Peyer's patch (tissue), 4 donors: ENCODE results near the gene FUT7.

ENCODE experiments used
- POLR2A ChIP-seq, 2 donors: fragments of 450-650 bp; IDR thresholded peaks; one replicate each; pipeline ENCODE4 v1.5.1; 2017; ENCODE audit warnings: antibody characterized with exemption in 2 of 2, mild to moderate bottlenecking in 2 of 2, moderate library complexity in 2 of 2
- TF ChIP-seq, protein P1 (sequence below), 6 experiments: fragments of 450-650 bp in 4 of 6; fragments of 200-600 bp in 2 of 6; sonication (generic) in 1 of 6; IDR thresholded peaks; one replicate each; pipeline ENCODE4 v1.5.1; 2017 to 2019; ENCODE audit warnings: antibody characterized with exemption in 6 of 6, mild to moderate bottlenecking in 3 of 6, moderate library complexity in 1 of 6

DNA sequence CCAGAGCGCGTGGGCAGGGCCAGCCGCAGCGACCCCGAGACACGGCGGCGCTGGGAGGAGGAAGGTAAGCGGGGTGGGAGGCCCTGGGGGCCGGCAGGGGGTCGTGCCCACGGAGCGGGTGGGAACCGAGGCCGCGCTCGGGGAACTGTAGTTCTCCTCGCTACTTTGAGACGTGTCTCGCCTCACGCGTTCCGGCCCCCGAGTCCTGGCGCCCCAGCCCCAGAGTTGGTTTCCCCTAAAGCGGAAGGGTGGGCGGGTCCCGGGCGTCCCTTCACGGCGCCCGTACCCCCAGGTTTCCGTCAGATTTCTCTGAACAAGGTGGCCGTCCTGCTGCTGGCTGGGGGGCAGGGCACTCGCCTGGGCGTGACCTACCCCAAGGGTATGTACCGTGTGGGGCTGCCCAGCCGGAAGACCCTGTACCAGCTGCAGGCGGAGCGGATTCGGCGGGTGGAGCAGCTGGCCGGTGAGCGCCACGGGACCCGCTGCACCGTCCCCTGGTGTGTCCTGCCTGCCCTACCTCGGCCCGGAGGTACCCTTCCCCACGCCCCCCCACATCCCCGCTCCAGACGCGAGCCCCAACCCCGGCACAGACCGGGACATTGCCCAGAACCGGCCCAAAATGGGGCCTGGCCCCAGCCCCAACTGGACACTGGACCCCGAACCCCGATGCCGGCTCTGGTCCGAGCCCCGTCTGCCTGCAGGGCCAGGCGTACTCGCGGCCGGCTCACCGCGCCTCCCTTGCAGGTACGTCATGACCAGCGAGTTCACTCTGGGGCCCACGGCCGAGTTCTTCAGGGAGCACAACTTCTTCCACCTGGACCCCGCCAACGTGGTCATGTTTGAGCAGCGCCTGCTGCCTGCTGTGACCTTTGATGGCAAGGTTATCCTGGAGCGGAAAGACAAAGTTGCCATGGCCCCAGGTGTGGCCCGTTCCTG is 46.1 kb upstream of the FUT7 start:
- TF ChIP-seq, protein P1, sequence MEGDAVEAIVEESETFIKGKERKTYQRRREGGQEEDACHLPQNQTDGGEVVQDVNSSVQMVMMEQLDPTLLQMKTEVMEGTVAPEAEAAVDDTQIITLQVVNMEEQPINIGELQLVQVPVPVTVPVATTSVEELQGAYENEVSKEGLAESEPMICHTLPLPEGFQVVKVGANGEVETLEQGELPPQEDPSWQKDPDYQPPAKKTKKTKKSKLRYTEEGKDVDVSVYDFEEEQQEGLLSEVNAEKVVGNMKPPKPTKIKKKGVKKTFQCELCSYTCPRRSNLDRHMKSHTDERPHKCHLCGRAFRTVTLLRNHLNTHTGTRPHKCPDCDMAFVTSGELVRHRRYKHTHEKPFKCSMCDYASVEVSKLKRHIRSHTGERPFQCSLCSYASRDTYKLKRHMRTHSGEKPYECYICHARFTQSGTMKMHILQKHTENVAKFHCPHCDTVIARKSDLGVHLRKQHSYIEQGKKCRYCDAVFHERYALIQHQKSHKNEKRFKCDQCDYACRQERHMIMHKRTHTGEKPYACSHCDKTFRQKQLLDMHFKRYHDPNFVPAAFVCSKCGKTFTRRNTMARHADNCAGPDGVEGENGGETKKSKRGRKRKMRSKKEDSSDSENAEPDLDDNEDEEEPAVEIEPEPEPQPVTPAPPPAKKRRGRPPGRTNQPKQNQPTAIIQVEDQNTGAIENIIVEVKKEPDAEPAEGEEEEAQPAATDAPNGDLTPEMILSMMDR (IDR thresholded peaks at IDR 0.05) = no peak
- no peak for TF ChIP-seq POLR2A (IDR thresholded peaks at IDR 0.05)
